GM21423 (cell line): ENCODE measurements around the gene SUFU.
A peak's percentile ranks its signal among the peaks of the same experiment; 100 is the strongest.

Source experiments
- ATAC-seq: cut with Tn5 transposase; IDR thresholded peaks from one replicate; pipeline ENCODE4 v1.9.1; 2021; ENCODE audit warnings: mild to moderate bottlenecking, moderate library complexity; ENCODE audit not compliant: unreplicated experiment

SUFU gene

DNA sequence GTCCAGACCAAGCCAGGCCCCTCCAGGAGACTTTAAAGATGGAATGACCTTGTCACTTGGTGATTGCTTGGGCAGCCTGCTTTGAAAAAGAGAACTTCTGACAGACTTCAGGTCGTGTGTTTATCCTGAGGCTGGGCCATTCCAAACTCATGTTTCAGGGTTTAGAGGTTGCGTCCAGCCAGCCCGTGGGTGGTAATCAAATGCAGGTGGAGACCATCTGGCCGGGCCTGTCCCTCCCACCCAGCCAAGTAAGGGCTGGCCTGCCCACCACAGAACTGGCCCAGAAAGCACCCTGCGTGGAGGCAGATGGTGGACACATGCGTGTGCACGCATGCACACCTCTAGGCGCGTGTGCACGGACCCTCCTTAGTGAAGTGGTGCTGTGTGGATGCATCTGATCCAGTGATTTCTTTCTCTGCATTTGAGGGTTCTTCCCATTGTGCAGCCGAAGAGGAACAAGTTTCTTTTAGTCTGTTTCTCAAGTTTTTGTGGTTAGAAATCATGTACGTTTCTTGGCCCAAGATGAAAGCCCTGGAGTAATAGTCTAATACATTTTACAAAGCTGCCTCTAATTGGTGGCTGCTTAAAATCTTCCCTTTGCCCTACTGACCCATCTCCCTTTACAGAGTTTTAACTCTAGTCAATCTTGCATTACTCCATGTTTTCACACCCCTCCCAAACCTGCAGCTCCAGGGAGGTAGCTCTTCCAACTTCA lies 43.0 kb downstream of the SUFU start:
- ATAC-seq: no peak

DNA sequence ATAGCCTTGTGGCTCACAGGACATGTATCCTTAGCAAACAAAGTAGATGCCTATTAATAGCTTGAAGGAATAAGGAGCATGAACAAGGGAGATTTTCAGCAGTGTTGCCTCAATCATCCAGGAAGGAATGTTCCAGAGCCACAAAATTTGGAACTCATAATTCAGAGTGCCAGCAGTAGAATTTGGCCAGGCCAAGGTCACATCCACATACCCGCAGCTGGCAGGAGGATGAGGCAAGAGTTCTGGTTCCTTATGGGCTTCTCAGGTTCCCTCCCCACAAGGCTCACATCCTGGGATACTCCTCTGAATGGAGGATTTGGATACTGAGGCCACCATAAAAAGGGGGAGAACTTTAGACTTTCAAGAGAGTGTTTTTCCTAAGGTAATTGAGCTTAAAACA lies 45.8 kb downstream of the SUFU start:
- no peak for ATAC-seq

DNA sequence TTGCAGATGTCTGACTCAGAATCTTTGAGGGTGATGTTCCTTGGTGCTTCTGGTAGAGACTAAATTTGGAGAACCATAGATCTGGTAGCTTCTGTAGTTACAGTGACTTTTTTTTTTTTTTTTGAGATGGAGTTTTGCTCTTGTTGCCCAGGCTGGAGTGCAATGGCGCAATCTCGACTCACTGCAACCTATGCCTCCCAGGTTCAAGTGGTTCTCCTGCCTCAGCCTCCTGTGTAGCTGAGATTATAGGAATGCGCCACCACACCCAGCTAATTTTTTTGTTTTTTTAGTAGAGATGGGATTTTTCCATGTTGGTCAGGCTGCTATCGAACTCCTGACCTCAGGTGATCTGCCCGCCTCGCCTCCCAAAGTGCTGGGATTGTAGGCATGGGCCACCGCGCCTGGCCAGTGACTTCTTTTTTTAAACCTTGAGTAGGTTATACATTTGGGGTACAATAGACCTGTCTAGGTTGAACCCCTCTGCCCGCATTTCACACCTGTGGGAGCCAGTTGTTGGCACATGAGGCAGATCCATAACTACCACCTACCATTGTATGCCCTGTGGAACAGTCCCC lies 47.0 kb downstream of the SUFU start:
- ATAC-seq: no peak

DNA sequence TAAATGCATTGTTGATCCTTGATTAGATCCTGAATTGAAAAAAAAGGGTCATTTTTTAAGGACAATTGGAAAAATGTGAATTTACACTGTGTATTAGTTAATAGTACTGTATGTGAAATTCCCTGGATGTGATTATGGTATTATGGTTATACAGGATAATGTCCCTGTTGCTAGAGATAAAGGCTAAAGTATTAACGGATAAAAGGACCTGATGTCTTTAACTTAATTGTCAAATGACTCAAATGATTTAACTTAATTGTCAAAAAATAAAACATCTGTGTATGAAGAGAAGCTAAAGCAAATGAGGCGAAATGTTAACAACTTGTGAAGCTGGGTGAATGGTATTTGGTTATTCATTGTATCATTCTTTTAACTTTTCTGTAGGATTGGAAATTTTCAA lies 48.8 kb downstream of the SUFU start:
- ATAC-seq: no peak

DNA sequence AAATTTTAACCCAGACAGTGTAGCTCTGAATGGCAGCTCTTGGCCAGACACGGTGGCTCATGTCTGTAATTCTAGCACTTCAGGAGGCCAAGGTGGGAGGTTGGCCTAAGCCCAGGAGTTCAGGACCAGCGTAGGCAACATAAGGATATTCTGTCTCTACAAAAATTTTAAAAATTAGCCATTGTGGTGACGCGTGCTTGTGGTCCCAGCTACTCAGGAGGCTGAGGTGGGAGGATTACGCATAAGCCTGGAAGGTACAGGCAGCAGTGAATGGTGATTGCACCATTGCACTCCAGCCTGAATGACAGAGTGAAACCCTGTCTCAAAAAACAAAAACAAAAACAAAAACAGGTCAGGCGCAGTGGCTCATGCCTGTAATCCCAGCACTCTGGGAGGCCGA lies 50.0 kb downstream of the SUFU start:
- no peak for ATAC-seq

DNA sequence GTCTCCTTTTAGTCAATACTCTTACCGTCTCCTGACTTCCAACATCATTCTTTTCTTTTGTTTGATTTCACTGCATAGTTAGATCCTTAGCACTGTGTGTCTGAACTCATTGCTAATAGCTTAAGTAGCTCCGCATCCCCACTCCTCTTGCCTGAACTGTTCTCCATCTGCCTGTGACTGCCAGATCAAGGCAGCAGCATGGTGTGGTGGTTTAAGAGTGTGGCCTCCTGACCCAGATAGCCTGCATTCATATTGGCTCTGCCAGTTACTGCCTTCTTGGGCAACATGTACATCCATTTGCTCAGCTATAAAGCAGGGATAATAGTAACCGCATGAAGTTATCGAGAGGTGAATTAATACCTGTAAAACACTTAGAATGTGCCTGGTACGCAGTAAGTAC lies 50.8 kb downstream of the SUFU start:
- ATAC-seq: no peak

DNA sequence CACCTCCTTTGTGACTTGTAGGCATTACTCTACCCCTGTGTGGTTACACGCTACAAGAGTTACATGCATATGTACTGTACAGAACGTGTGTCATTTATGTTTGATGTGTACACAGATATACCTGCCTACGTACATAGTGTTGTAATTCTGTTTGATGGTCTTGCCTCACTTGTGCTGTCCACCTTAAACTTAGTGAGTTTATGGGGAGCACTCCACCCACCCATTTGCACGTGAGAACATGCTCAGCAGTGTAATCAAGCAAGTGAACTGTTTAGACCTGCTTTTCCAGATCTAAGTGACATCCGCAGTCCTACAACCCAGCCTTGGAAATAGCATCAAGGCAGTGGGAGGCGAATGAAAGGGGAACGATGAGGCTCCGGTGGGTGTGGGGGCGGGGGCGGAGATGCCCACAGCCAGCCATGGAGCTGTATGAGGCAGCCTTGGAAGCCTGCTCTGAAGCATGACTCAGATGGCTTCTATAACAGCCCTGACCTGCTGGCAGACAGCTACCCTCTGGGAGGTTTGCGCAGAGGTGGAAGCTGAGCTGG lies 52.1 kb downstream of the SUFU start:
- ATAC-seq: no peak

DNA sequence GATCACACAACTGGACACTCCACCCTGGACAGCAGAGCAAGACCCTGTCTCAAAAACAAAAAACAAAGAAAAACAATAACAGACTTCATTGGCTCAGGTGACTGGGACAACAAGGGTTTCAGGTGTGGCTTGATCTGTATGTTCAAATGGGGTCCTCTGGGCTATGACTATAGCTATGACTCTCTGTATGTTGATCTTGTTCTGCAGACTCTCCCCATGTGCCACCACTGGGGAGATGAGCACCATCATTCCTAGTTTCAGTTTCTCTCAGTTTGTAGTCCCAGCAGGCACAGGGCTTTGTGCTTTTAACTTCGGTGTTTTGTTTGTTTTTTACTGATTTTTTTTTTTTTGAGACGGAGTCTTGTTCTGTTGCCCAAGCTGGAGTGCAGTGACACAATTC lies 53.8 kb downstream of the SUFU start:
- no peak for ATAC-seq

DNA sequence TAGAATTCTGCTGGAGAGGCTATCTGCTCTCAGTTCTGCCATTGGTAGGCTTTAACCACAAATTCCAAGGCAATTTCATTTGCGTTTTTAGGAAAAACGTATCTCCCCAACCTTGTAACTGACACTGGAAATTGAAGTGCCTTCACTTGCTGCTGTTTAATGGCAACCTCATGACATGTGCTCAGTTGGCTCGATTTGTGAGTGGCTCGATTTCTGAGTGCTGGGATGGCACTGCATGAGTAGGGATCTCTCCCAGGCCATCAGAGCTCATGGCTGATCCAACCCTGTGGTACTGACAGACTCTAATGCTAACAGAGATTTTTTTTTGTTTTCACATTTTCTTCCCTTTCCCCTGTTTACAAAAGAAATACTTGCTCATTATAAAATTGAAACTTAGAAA lies 56.0 kb downstream of the SUFU start:
- ATAC-seq: no peak

DNA sequence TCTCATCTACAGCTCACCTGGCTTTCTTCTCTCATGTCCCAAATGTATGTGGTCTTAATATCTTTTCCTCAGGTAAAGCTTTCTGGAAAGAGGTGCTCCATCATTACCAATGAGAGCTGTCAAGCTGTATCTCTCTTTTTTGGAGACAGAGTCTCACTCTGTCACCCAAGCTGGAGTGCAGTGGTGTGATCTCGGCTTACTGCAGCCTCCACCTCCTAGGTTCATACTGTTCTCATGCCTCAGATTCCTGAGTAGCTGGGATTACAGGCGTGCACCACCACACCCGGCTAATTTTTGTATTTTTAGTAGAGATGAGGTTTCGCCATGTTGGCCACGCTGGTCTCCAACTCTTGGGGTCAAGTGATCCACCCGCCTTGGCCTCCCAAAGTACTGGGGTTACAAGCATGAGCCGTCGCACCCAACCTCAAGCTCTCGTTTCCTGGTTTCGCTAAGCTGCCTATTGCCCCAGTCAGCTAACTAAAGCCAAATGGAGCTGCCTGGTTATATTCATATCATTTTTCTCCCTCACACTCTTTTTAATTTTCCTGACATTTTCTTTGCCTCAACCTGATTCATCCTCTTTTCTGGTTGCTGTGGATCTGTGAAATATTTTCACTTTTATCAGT lies 60.5 kb downstream of the SUFU start:
- no peak for ATAC-seq

DNA sequence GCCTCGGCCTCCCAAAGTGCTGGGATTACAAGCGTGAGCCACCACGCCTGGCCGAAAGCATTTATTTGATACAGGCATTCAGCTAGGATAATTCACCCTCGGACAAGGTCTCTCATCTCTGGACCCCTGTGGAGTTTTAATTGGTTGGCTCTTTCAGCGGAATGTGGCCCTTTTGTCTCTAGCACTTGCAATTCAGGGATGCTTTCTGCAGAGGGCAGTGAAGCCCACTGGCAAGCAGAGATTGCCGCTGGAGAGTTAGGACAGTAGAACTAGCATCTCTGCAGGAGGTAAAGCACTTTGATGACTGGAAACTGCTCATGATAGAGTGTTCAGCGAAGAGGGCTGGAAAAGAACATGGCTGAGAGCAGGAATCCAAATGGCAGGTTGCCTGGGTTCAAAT lies 62.0 kb downstream of the SUFU start:
- ATAC-seq: no peak

DNA sequence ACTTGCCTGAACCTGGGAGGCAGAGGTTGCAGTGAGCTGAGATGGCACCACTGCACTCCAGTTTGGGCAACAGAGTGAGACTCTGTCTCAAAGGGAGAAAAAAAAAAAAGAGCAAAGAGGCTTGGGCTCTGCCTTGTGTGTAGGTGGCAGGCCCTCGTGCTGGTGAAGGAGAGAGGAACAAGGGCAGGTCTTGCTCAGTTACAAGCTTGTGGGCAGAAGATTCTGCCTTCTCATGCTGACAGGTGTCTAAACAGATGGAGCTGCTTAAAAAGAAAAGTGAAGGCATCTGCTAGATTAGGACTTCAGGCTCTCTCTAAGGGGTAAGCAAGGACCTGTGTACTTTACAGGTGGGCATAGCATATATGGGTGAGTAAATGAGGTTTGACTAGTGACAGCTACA lies 75.0 kb downstream of the SUFU start:
- ATAC-seq: no peak

DNA sequence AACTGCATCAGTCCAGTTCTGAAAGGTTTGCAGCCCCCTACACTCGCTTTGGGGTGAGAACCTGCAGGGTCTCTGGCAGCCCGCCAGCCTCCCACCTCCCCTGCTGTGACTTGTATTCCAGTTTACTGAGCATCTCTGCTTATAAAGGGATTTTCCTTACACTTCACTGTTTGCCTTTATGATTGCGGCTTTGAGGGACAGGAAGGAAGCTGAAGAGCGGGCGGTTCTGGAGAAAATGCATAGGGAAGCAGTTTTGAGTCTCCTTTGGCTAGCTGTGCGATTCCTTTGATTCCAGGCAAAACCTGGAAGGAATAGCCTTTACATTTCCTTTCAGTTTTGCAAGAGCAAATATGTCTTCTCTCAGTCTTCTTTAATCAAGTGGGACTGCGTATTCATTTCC lies 75.6 kb downstream of the SUFU start:
- no peak for ATAC-seq

DNA sequence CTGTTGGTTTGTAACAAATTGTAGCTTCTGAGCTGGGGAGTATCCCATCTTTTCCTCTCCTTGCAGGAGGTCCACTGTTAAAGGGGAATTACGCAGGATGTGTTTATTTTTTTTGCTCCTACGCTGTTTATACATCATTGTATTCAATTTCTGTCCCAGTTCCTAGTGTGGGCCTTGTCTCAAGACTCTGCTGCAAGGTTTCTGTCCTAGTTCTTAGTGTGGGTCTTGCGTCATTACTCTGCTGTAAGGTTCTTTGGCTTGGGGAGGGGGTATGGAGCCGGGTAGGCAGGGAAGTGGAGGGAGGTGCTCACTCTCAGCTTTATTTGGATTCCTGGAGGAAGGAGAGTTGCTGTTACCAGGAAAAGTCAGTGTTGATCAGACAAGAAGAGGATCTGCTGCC lies 76.5 kb downstream of the SUFU start:
- no peak for ATAC-seq

DNA sequence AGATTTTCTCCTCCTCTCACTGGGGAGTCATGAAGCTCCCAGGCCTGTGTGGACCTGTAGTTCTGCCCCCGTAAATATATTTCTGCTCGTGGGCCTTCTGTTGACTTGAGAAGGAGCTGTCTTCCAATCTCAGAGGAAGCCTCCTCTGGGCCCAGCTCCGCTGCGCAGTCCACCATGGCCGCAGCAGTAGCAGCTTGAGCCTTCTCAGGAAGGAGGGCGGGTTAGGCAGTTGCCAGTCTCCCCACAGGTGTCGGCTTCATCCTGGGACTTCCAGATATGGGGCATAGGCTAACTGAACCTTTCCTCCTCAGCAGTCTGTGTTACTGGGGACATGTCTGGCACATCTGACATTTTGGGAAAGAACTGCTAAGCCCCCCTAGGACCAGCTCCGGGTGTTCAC lies 77.6 kb downstream of the SUFU start:
- no peak for ATAC-seq

DNA sequence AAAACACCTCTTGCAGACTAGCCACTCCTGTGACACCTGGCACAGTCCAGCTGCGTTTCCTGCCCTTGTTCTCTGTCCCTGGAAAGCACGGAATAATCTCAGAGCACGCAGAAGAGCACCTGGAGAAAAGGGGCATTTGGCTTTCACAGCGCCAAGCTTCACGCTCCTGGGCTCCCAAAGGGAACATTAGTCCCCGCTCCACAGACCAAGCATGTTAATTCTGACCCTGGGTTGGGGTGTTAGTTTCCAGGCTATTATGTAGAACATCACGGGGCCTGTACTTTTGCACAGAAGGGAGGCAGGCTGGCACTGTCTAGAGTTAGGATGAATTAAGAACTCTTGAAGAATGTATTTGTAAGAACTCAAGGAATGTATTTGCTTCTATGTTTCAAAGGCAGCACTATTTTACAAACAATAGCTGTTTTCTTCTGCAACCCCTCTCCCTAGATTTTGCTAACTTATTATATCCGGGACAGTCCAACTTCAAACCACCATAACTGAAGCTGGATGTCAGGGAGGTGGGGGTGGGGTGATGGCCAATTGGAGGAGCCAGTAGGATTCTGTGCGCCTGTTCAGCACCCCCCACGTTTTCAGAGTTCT lies 78.3 kb downstream of the SUFU start:
- ATAC-seq: no peak

DNA sequence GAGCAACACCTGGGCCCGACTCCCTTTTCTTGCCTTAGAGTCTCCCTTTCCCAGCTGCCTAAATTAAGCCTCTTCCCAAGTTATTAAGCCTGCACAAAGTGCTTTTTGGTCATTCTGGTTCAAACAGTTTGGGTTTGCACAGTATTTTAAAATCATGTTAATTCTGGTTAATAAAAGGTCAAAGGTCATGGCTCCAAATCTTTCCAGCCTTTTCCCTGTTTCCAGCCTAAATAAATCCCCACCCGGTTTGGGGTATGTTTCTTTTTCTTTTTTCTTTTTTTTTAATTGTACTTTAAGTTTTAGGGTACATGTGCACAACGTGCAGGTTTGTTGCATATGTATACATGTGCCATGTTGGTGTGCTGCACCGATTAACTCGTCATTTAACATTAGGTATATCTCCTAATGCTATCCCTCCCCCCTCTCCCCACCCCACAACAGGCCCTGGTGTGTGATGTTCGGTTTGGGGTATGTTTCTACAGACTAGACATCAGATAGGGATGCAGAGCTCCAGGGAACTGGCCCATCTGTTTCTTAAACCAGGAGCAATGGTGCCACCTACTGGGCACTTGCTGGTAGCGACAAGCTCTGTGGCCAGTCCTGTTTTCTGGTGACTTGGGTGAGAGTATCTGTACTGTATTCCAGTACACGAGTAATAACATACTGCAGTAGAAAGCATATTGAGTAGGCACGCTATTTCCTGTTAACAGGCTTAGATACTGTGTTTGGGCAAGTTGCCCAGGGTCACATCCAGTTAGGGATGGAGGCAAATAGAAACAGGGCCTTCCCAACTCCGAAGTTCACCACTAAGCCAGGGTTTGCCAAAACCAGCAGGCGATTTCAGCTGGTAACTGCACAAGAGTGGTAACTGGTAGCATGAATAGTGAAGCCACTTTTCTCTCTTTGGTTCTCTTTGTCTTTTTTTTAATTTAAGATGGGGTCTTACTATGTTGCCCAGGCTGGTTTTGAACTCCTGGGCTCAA lies 80.0 kb downstream of the SUFU start:
- ATAC-seq: peak; percentile 83

DNA sequence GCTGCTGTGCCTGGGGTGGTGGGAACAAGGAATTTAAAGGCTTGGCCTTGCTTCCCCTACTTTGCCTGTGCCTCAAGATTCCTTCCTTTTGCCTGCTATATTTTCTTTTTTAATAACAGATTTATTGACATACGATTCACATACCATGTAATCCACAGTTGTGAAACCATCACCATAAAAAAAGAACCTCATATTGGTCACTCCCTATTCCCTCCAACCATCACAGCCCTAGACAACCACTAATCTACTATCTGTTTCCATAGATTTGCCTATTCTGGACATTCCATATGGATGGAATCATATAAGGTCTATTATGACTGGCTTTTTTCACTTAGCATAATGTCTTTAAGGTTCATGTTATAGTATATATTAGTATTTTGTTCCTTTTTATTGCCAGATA lies 81.3 kb downstream of the SUFU start:
- ATAC-seq: no peak

DNA sequence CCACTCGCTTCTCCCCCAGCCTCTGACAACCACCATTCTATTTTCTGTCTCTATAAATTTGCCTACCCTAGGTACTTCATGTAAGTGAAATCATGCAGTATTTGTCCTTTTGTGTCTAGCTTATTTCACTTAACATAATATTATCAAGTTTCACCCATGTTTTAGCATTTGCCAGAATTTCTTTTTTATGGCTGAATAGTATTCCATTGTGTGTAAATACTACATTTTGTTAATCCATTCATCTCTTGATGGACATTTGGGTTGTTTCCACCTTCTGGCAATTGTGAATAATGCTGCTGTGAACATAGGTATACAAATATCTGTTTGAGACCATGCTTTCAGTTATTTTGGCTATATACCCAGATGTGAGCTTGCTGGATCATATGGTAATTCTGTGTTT lies 83.1 kb downstream of the SUFU start:
- ATAC-seq: no peak

DNA sequence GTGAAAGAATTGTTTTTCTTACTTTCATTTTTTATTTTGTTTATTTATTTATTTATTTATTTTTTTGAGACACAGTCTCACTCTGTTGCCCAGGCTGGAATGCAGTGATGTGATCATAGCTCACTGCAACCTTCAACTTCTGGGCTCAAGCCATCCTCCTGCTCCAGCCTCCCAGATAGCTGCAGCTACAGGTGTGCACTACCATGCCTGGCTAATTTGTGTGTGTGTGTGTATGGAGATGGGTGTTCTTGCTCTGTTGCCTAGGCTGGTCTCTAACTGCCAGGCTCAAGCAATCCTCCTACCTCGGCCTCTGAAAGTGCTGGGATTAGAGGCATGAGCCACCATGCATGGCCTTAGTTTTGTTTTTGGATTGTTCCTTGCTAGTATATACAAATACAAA lies 85.1 kb downstream of the SUFU start:
- ATAC-seq: no peak
